CD14-positive monocyte (primary cell): Measurements from ENCODE around the gene STAM. TPM values are rescaled to one million over a fixed set of nuclear protein-coding genes. Genes with fewer than 3 reads are reported as not detected.

Source experiments
- DNase-seq, 3 donors: peaks; one replicate each; pipeline ENCODE4 v3.0.0-alpha.2; 2011 to 2022
- H2AFZ ChIP-seq: 2 replicates; pipeline ENCODE4 v1.6.0; 2012; ENCODE audit warnings: mild to moderate bottlenecking, low read depth, low read length, inconsistent platforms; ENCODE audit not compliant: insufficient read depth, poor library complexity, severe bottlenecking
- H3K27ac ChIP-seq, 2 donors: 1 replicate in 1 of 2; 2 replicates in 1 of 2; pipeline ENCODE4 v1.5.1; 2012 to 2013; ENCODE audit warnings: low read length in 2 of 2, control low read depth in 1 of 2, inconsistent platforms in 1 of 2, low read depth in 1 of 2, mild to moderate bottlenecking in 1 of 2
- H3K27me3 ChIP-seq, 2 donors: one replicate each; pipeline versions ENCODE4 v1.6.0 to v1.6.1; 2011 to 2013; ENCODE audit warnings: low read length in 2 of 2; ENCODE audit not compliant: control insufficient read depth in 2 of 2, insufficient read depth in 2 of 2
- H3K36me3 ChIP-seq, 2 donors: replicated peaks in 1 of 2; 1 replicate in 1 of 2; 2 replicates in 1 of 2; pipeline versions ENCODE4 v1.5.1 to v1.6.1; 2012 to 2013; ENCODE audit warnings: low read length in 2 of 2, control low read depth in 1 of 2, inconsistent platforms in 1 of 2, mild to moderate bottlenecking in 1 of 2; ENCODE audit not compliant: insufficient read depth in 2 of 2, control insufficient read depth in 1 of 2
- H3K4me1 ChIP-seq, 2 donors: 1 replicate in 1 of 2; 2 replicates in 1 of 2; pipeline versions ENCODE4 v1.5.1 to v1.6.1; 2012 to 2013; ENCODE audit warnings: low read length in 2 of 2, control low read depth in 1 of 2, inconsistent platforms in 1 of 2, mild to moderate bottlenecking in 1 of 2, moderate library complexity in 1 of 2; ENCODE audit not compliant: insufficient read depth in 2 of 2, control insufficient read depth in 1 of 2
- H3K4me2 ChIP-seq: replicated peaks from 2 replicates; pipeline ENCODE3; 2012; ENCODE audit warnings: low read length, moderate library complexity, mild to moderate bottlenecking; ENCODE audit not compliant: poor library complexity, severe bottlenecking; ENCODE audit errors: extremely low read depth
- H3K4me3 ChIP-seq, 3 experiments: fragments of 200-600 bp in 1 of 3; sonication (generic) in 1 of 3; replicated peaks in 1 of 3; 1 replicate in 2 of 3; 2 replicates in 1 of 3; pipeline ENCODE4 v1.5.1; 2011 to 2013; ENCODE audit warnings: low read length in 3 of 3, mild to moderate bottlenecking in 3 of 3, control low read depth in 2 of 3, low read depth in 2 of 3, inconsistent platforms in 1 of 3, moderate library complexity in 1 of 3
- H3K79me2 ChIP-seq: 2 replicates; pipeline ENCODE4 v1.6.0; 2012; ENCODE audit warnings: mild to moderate bottlenecking, control low read depth, inconsistent platforms, low read length, moderate library complexity; ENCODE audit not compliant: insufficient read depth
- H3K9ac ChIP-seq: 2 replicates; pipeline ENCODE4 v1.6.0; 2017; ENCODE audit warnings: low read length, mild to moderate bottlenecking; ENCODE audit not compliant: insufficient read depth, poor library complexity, severe bottlenecking
- H3K9me3 ChIP-seq, 2 donors: replicated peaks in 1 of 2; 1 replicate in 1 of 2; 2 replicates in 1 of 2; pipeline versions ENCODE4 v1.5.1 to v1.6.1; 2012 to 2013; ENCODE audit warnings: low read length in 2 of 2, control low read depth in 1 of 2; ENCODE audit not compliant: control insufficient read depth in 1 of 2, insufficient read depth in 1 of 2
- H4K20me1 ChIP-seq: 2 replicates; pipeline ENCODE4 v1.6.0; 2012; ENCODE audit warnings: mild to moderate bottlenecking, low read length, control low read depth, moderate library complexity; ENCODE audit not compliant: insufficient read depth
- H3K27ac Mint-ChIP-seq, 7 donors: one replicate each; pipeline ENCODE4 v1.8.0; 2020; ENCODE audit warnings: mild to moderate bottlenecking in 7 of 7, mixed read lengths in 7 of 7, moderate library complexity in 6 of 7, inconsistent platforms in 2 of 7
- H3K27me3 Mint-ChIP-seq, 3 donors: one replicate each; pipeline ENCODE4 v1.8.0; 2021 to 2022; ENCODE audit warnings: low read depth in 3 of 3, mild to moderate bottlenecking in 3 of 3, mixed read lengths in 3 of 3, moderate library complexity in 3 of 3, inconsistent platforms in 1 of 3
- H3K36me3 Mint-ChIP-seq, 2 donors: one replicate each; pipeline ENCODE4 v1.8.0; 2020; ENCODE audit warnings: mixed read lengths in 2 of 2, inconsistent platforms in 1 of 2, mild to moderate bottlenecking in 1 of 2
- H3K4me1 Mint-ChIP-seq: one replicate; pipeline ENCODE4 v1.8.0; 2020; ENCODE audit warnings: mild to moderate bottlenecking, mixed read lengths
- H3K4me3 Mint-ChIP-seq, 2 donors: one replicate each; pipeline ENCODE4 v1.8.0; 2020; ENCODE audit warnings: mild to moderate bottlenecking in 2 of 2, mixed read lengths in 2 of 2, moderate library complexity in 1 of 2
- H3K9me3 Mint-ChIP-seq, 7 donors: one replicate each; pipeline ENCODE4 v1.8.0; 2020 to 2022; ENCODE audit warnings: mixed read lengths in 7 of 7, mild to moderate bottlenecking in 6 of 7, moderate library complexity in 6 of 7, inconsistent platforms in 2 of 7
- CTCF ChIP-seq: fragments of 200-600 bp; IDR thresholded peaks from one replicate; pipeline ENCODE4 v1.8.0; 2022; ENCODE audit warnings: antibody characterized with exemption, mild to moderate bottlenecking
- WGBS: methylation state at CpG from one replicate; pipeline ENCODE4 v1.1.5; 2013; ENCODE audit warnings: missing lambda C conversion rate; ENCODE audit not compliant: insufficient coverage; 5-methylcytosine and 5-hydroxymethylcytosine counted together
- intact Hi-C, 2 donors: fragments of 100-400 bp; cut with micrococcal nuclease; formaldehyde crosslinking; loops; one replicate each; pipeline versions ENCODE4 v1.15.0 to v1.15.1; 2023
- polyA plus RNA-seq, 3 donors: library from polyadenylated mRNA; depleted of rRNA in 1 of 3; unstranded in 2 of 3; stranded (reverse) in 1 of 3; fragments of 300-500 nt in 2 of 3; fragments of >200 nt in 1 of 3; fragmentation: Illumina TruSeq in 2 of 3; gene quantifications; 1 replicate in 2 of 3; 2 replicates in 1 of 3; pipeline ENCODE4 v1.2.3, GENCODE V29; 2012 to 2021

STAM gene
- polyA plus RNA-seq, 3 donors, result 5.5 to 16.4 (median 5.9) TPM

GRCh38 chr10:17756557-17757217 is 112.7 kb downstream of the STAM start:
- Mint-ChIP-seq H3K36me3 (no peaks in the 10 kb centered on the region), H3K27ac (peak overlapping the region in 3 of 7 donors; percentile 18 to 50 (median 28)), H3K9me3 (peaks cover 0 to 2% (median 0%) of the 10 kb centered on the region in 7 donors), H3K27me3 (no peaks in the 10 kb centered on the region), H3K4me1 (peaks cover 24% of the 10 kb centered on the region), H3K4me3 (peak overlapping the region; percentile 31 to 58)
- DNase-seq, result no peak
- H3K36me3 ChIP-seq, result no peaks in the 10 kb centered on the region
- TF ChIP-seq CTCF, result no peak
- peaks cover 11 to 12% of the 10 kb centered on the region in 2 donors for H3K4me1 ChIP-seq
- H3K4me2 ChIP-seq, result peak overlapping the region; percentile 61
- H3K79me2 ChIP-seq, result no peaks in the 10 kb centered on the region
- H3K9ac ChIP-seq, result no peak overlapping the region
- H3K9me3 ChIP-seq, result no peaks in the 10 kb centered on the region
- H3K27me3 ChIP-seq, result no peaks in the 10 kb centered on the region
- no peak overlapping the region for H3K27ac ChIP-seq
- H3K4me3 ChIP-seq, result peak overlapping the region in 2 of 3 experiments; percentile 12 to 57
- no peaks in the 10 kb centered on the region for H4K20me1 ChIP-seq
- intact Hi-C loops, result no loop called here
- H2AFZ ChIP-seq, result peak overlapping the region; percentile 66
- 100% methylated on average over 3 of the region's 7 CpGs for WGBS

GRCh38 chr10:17758200-17758599 is 114.2 kb downstream of the STAM start:
- no peak overlapping the region for H3K4me3 ChIP-seq
- H2AFZ ChIP-seq, result no peak overlapping the region
- DNase-seq, result no peak
- H3K4me2 ChIP-seq, result no peak overlapping the region
- H3K9ac ChIP-seq, result no peak overlapping the region
- peaks cover 11 to 12% of the 10 kb centered on the region in 2 donors for H3K4me1 ChIP-seq
- intact Hi-C loops, result no loop called here
- no peaks in the 10 kb centered on the region for H3K36me3 ChIP-seq
- no peaks in the 10 kb centered on the region for H3K9me3 ChIP-seq
- H3K79me2 ChIP-seq, result no peaks in the 10 kb centered on the region
- Mint-ChIP-seq H3K4me1 (peaks cover 24% of the 10 kb centered on the region), H3K27ac (no peak overlapping the region), H3K9me3 (peaks cover 0 to 2% (median 0%) of the 10 kb centered on the region in 7 donors), H3K36me3 (no peaks in the 10 kb centered on the region), H3K27me3 (no peaks in the 10 kb centered on the region), H3K4me3 (no peak overlapping the region)
- TF ChIP-seq CTCF, result no peak
- no peaks in the 10 kb centered on the region for H3K27me3 ChIP-seq
- no peak overlapping the region for H3K27ac ChIP-seq
- H4K20me1 ChIP-seq, result no peaks in the 10 kb centered on the region
- WGBS, result no CpG with 5 or more reads among the region's 2 CpGs
